ENCODE results near the gene ARMH4.

Gene ARMH4

DNA sequence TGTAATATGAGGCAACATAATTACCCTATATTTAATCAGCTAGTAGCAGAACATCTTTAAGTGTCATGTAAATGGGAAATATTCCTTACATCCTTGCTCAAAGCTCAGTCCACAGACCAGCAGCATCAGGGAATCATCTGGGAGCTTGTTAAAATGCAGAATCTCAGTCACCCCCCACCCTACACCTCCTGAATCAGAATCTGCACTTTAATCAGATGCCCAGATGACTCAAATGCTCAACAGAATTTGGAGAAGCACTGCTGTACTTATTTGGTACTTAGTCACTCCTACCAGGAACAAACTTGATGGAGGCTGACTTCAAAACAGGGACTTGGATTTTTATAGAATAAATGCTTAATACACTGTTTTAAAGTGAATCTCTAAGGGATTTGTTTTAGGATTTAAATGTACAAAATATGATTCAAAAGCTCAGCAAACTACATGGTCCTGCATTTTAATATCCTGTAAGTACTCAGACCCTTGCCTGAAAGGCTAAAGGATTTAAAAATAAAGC lies 96.5 kb downstream of the ARMH4 start:
- TF ChIP-seq ZFX (IDR thresholded peaks at IDR 0.05; ENCODE audit: borderline replicate concordance): no peak
- TF ChIP-seq, protein P1, sequence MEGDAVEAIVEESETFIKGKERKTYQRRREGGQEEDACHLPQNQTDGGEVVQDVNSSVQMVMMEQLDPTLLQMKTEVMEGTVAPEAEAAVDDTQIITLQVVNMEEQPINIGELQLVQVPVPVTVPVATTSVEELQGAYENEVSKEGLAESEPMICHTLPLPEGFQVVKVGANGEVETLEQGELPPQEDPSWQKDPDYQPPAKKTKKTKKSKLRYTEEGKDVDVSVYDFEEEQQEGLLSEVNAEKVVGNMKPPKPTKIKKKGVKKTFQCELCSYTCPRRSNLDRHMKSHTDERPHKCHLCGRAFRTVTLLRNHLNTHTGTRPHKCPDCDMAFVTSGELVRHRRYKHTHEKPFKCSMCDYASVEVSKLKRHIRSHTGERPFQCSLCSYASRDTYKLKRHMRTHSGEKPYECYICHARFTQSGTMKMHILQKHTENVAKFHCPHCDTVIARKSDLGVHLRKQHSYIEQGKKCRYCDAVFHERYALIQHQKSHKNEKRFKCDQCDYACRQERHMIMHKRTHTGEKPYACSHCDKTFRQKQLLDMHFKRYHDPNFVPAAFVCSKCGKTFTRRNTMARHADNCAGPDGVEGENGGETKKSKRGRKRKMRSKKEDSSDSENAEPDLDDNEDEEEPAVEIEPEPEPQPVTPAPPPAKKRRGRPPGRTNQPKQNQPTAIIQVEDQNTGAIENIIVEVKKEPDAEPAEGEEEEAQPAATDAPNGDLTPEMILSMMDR (IDR thresholded peaks at IDR 0.05): no peak
- H3K27ac ChIP-seq: no peak overlapping the region

DNA sequence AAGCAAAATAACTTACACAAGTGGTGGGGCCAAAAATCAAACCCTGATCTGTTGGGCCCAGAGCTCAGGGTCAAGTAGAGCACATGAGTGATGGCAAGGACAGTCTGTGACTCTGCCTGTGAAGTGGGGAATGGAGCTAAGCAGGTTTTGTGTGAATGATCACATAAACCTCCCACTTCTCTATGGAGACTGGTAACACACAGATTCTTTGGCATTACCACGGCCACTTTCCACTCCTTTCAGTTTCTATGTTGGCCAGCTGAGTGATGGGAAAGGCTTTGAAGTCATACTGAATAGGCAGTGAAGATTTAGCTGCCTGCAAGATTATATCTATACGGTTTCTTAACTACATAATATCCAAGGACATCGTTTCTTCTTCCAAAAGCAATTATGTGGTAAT lies 97.9 kb downstream of the ARMH4 start:
- TF ChIP-seq, protein P1 (IDR thresholded peaks at IDR 0.05): no peak
- no peak for TF ChIP-seq ZFX (IDR thresholded peaks at IDR 0.05; ENCODE audit: borderline replicate concordance)
- no peak overlapping the region for H3K27ac ChIP-seq

DNA sequence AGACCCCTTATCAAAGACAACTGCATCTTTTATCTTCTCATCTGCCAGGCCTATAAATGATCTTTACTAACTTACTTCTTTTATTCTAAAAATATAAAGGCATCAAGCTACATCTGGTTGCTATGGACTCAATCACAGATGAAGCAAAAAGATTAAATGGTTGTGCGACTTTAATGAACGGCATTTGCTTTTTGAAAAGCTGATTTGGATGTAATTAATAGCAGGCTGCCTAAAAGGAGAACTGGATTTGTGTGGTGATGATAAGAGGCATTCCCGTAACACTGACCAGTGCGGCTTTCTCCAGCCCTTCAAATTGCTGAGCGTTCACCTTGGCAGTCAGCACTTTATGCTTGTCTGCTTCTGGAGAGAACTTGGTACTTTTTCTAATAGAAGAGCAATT lies 103.8 kb downstream of the ARMH4 start:
- H3K27ac ChIP-seq: no peak overlapping the region
- TF ChIP-seq, protein P1 (IDR thresholded peaks at IDR 0.05): no peak
- TF ChIP-seq ZFX (IDR thresholded peaks at IDR 0.05; ENCODE audit: borderline replicate concordance): no peak

DNA sequence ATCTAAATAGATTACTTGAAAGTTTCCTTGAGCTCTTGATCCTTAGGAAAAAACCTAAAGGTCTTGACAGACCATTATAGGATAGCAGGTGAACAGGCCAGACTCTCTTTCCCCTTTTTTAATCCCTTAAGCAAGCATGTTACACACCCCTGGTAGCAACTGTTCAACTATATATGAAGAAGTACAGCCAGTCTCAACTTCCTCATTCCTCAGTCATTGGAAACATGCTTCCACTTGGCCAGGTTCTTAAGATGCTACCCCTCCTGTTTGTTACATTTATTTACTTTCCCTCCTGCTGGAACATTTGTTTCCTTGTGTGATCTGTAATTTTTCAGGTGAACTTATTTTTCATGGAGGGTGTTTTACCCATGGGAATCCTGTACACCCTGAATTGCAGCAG lies 124.1 kb downstream of the ARMH4 start:
- no peak overlapping the region for H3K27ac ChIP-seq
- TF ChIP-seq ZFX (IDR thresholded peaks at IDR 0.05; ENCODE audit: borderline replicate concordance): no peak
- TF ChIP-seq, protein P1 (IDR thresholded peaks at IDR 0.05): no peak

DNA sequence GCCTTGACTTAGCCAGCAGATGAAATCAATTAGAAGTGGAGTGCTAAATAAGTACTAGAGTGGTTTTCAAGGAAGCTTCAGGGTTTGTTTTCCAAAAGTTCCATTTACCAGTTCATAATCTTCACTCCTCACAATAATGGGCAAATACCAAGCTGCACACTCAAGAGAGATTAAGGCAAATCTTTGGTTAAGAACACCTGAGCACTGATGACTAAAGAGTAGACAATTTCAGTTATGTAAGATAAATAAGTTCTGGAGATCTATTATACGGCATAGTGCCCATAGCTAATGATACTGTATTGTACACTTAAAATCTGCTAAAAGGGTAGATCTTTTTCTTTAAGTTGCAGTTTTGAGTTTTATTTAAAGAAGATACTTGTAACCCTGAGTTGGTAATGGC lies 125.0 kb downstream of the ARMH4 start:
- TF ChIP-seq ZFX (IDR thresholded peaks at IDR 0.05; ENCODE audit: borderline replicate concordance): no peak
- TF ChIP-seq, protein P1 (IDR thresholded peaks at IDR 0.05): no peak
- no peak overlapping the region for H3K27ac ChIP-seq

DNA sequence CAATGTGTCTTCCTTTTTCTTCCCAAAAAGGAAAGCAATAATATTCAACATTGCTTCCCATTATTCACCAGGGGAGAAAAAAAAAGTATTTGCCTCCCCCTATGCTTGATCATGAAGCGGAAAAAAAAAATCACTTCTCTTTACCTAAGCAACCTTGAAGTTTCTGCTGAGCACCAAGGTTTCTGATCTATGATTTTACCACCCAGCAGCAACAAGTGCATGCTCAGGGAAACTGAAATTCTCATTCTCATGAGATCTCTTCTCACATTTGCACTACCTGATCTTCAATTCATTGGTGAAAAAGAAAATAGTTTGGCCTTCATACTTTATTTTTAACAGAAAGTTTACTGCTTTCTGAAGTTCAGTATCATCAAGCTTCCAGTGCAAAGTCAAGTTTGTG lies 125.8 kb downstream of the ARMH4 start:
- no peak overlapping the region for H3K27ac ChIP-seq
- TF ChIP-seq ZFX (IDR thresholded peaks at IDR 0.05; ENCODE audit: borderline replicate concordance): no peak
- TF ChIP-seq, protein P1 (IDR thresholded peaks at IDR 0.05): no peak

DNA sequence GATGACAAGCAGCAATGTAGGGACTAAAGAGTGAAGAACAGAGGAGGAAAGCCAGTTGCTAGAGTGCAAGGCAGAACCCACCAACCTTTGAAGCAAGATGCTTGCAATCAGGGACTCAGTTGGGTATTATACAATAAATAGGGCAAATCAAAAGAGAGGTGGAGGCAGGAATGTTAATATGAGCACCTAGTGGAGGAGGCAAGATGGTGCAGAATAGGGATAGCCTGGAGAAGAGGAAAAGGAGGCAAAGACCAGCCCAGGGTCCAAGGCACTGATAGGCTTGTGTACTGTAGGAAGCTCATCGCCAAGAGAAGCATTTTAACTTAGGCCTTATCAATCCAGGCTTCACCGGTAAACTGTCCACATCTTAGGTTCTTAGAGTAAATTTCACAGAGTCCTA lies 137.2 kb downstream of the ARMH4 start:
- no peak for TF ChIP-seq ZFX (IDR thresholded peaks at IDR 0.05; ENCODE audit: borderline replicate concordance)
- TF ChIP-seq, protein P1 (IDR thresholded peaks at IDR 0.05): 0 out of 2 replicates have a peak, but pooled peaks have one; percentile 8
- H3K27ac ChIP-seq: no peak overlapping the region

Measured in 22Rv1 (cell line).